ENCODE measurements around the gene PDYN.

The PDYN gene

DNA sequence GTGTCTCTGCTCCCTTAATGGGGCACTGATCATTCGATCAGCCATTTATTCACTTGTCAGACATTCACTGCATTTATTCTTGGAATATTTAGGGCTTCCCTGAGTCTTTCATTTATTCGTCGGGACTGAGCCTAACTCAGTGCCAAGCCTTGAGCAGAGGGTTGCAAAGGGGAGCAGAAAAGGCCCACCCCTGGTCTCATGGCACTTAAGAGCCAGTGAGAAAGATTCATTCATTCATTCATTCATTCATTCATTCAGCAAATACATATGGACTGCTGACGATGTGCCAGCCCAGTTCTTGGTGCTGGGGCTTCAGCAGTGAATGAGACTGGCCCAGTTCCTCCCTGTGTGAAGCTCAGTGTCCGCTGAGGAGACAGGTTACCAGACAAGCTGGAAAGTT is 62.0 kb downstream of the PDYN start:
- DNase-seq, result no peak

DNA sequence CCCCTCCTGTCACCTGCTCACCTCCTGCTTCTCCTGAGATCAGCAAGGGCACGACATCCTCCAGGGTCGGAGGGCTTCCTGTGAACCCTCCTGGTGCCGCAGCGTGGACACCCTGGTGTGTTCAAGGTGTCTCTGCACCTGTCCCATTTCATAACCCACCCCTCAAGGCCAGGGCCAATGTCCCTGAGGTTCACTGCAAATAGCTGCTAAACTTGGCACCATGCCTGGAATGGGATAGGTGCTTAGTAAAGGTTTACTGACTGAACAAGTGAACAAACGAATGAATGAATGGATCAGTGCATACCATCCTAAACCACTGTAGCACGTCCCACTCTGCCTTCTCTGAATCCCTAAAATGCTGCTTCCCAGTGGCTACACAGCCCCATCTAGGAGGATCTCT is 63.7 kb downstream of the PDYN start:
- DNase-seq, result no peak

DNA sequence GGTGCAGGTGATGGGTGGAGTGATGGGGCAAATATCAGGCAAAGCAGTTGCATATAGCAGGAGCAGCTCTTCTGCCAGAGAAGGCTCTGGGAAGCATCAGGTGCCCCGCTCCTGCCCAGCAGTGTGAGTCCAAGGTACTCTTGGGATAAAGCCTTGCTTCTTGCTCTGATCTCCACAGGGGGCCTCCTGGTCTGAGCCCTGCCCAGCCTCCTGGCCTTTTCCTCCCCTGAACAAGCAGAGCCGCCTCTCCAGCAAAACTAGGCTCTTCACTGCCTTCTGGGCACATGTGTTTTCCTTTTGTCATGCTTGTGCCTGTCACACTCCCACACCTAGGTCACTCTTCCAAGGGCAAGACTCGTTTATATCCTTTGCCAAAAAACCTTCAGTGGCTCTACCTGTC is 64.4 kb downstream of the PDYN start:
- no peak for DNase-seq

DNA sequence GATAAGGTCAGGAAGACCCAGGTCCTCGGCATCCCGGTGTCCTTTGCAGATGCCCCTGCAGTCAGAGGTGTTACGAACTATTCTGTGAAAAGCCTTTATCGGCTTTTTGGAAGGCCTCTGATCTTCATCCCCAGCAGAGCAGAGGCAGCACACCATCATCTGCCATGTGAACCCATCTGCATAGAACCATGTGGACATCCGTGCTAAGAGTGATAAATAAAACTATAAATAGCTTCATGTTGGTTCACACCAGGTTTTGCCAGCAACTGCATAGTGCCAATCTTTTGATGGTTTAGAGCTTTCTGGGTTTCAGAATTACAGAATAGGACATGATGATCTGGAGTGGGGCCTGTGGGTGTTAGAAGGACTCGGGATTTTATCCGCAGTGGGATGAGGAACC is 65.1 kb downstream of the PDYN start:
- no peak for DNase-seq

All from fibroblast of skin of right biceps (primary cell).